Sigmoid colon (tissue), 4 donors: ENCODE data around the gene TENM4.

ENCODE experiments used
- CTCF ChIP-seq, 4 experiments: fragments of 450-650 bp in 3 of 4; fragments of 200-600 bp in 1 of 4; IDR thresholded peaks; one replicate each; pipeline ENCODE4 v1.5.1; 2016 to 2019; ENCODE audit warnings: antibody characterized with exemption in 4 of 4, mild to moderate bottlenecking in 3 of 4, moderate library complexity in 2 of 4
- EP300 ChIP-seq, 4 donors: sonication (generic); formaldehyde crosslinking; IDR thresholded peaks; one replicate each; pipeline ENCODE4 v1.6.1; 2017; ENCODE audit warnings: antibody characterized with exemption in 4 of 4
- POLR2A ChIP-seq, 2 donors: fragments of 450-650 bp; IDR thresholded peaks; one replicate each; pipeline ENCODE4 v1.6.1; 2016; ENCODE audit warnings: antibody characterized with exemption in 2 of 2, mild to moderate bottlenecking in 2 of 2, moderate library complexity in 2 of 2
- POLR2AphosphoS5 ChIP-seq, 4 donors: sonication (generic); formaldehyde crosslinking; IDR thresholded peaks; one replicate each; pipeline ENCODE4 v1.6.1; 2017; ENCODE audit warnings: antibody characterized with exemption in 4 of 4

- no peak for TF ChIP-seq CTCF (IDR thresholded peaks at IDR 0.05)
- no peak for TF ChIP-seq POLR2A (IDR thresholded peaks at IDR 0.05)
- TF ChIP-seq POLR2AphosphoS5 (IDR thresholded peaks at IDR 0.05), result no peak
- no peak for TF ChIP-seq EP300 (IDR thresholded peaks at IDR 0.05)
Observed at GRCh38 chr11:79067352-79067679, 373.5 kb downstream of the TENM4 start.
